Loucy (cell line): ENCODE results near the gene SIRPG.

Experiments used
- H2AFZ ChIP-seq: fragments of 200-600 bp; sonication (generic); 2 replicates; pipeline ENCODE4 v1.6.0; 2016; ENCODE audit warnings: antibody characterized with exemption, mild to moderate bottlenecking, low read length, moderate library complexity
- H3F3A ChIP-seq: fragments of 200-600 bp; 2 replicates; pipeline ENCODE4 v1.6.0; 2016; ENCODE audit warnings: antibody characterized with exemption, low read depth, mild to moderate bottlenecking
- H3K27me3 ChIP-seq: fragments of 200-600 bp; sonication (generic); 2 replicates; pipeline ENCODE4 v1.6.1; 2014; ENCODE audit warnings: low read length, mild to moderate bottlenecking; ENCODE audit not compliant: insufficient read depth, poor library complexity, severe bottlenecking
- H3K36me3 ChIP-seq: fragments of 200-600 bp; sonication (generic); 2 replicates; pipeline ENCODE4 v1.6.1; 2016; ENCODE audit warnings: low read length; ENCODE audit not compliant: insufficient read depth
- H3K4me1 ChIP-seq: fragments of 200-600 bp; sonication (generic); 2 replicates; pipeline ENCODE4 v1.5.1; 2014; ENCODE audit warnings: low read length, mild to moderate bottlenecking; ENCODE audit not compliant: insufficient read depth, poor library complexity, severe bottlenecking
- H3K4me2 ChIP-seq: fragments of 200-600 bp; sonication (generic); 2 replicates; pipeline ENCODE4 v1.6.0; 2014; ENCODE audit warnings: antibody characterized with exemption, low read length, low read depth, mild to moderate bottlenecking; ENCODE audit not compliant: poor library complexity, severe bottlenecking
- H3K4me3 ChIP-seq: fragments of 200-600 bp; sonication (generic); 2 replicates; pipeline ENCODE4 v1.5.1; 2014; ENCODE audit warnings: low read length, mild to moderate bottlenecking, mixed read lengths; ENCODE audit not compliant: poor library complexity, severe bottlenecking
- H3K79me2 ChIP-seq: fragments of 200-600 bp; sonication (generic); 2 replicates; pipeline ENCODE4 v1.6.1; 2014; ENCODE audit warnings: low read length; ENCODE audit not compliant: insufficient read depth
- H3K9ac ChIP-seq: fragments of 200-600 bp; sonication (generic); 2 replicates; pipeline ENCODE4 v1.6.0; 2014; ENCODE audit warnings: mild to moderate bottlenecking, low read depth, low read length, moderate library complexity; ENCODE audit not compliant: poor library complexity, severe bottlenecking
- H3K9me2 ChIP-seq: fragments of 200-600 bp; sonication (generic); replicated peaks from 2 replicates; pipeline ENCODE4 v1.6.1; 2016; ENCODE audit warnings: low read depth, low read length, mixed read lengths
- H3K9me3 ChIP-seq: fragments of 200-600 bp; sonication (generic); 2 replicates; pipeline ENCODE4 v1.6.1; 2014; ENCODE audit warnings: mild to moderate bottlenecking, antibody characterized with exemption, low read length, low read depth; ENCODE audit not compliant: insufficient read depth
- H4K20me1 ChIP-seq: fragments of 200-600 bp; sonication (generic); 2 replicates; pipeline ENCODE4 v1.6.0; 2014; ENCODE audit warnings: antibody characterized with exemption, low read length, mild to moderate bottlenecking; ENCODE audit not compliant: insufficient read depth, poor library complexity, severe bottlenecking
- EZH2phosphoT487 ChIP-seq: fragments of 200-600 bp; IDR thresholded peaks from 2 replicates; pipeline ENCODE4 v1.6.1; 2018; ENCODE audit warnings: antibody characterized with exemption, mild to moderate bottlenecking, moderate library complexity, borderline replicate concordance
- TF ChIP-seq, protein P1 (sequence below): fragments of 200-600 bp; sonication (generic); conservative IDR thresholded peaks from 2 replicates; pipeline ENCODE4 v1.5.1; 2014; ENCODE audit warnings: mild to moderate bottlenecking, antibody characterized with exemption, low read length

SIRPG gene

DNA sequence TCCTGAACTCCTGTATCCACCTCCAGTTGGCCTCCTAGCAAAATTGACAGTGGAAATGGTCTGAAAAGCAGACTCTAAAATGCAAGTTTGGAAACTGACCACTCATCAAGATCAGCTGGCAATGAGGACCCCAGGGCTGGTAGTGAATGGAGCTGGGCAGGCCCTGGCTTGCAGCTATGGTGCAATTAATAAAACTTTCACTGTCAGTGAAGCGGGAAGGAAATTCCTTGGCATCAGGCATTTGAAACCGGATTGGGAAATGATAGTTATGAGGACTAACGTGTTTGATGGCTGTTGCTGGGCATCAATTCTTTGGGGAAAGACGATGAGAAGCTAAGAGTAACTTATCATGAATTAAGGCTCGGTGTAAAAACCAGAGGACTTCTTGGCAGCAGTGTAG is 56.8 kb downstream of the SIRPG start:
- Histone ChIP-seq H3K4me2 (no peak overlapping the region), H3K4me1 (no peaks in the 10 kb centered on the region), H3K9me3 (no peaks in the 10 kb centered on the region), H3K9ac (no peak overlapping the region), H3K4me3 (no peak overlapping the region), H3K36me3 (no peaks in the 10 kb centered on the region), H3K9me2 (no peaks in the 10 kb centered on the region), H3F3A (no peaks in the 10 kb centered on the region), H3K27me3 (no peaks in the 10 kb centered on the region), H3K79me2 (no peaks in the 10 kb centered on the region), H4K20me1 (no peaks in the 10 kb centered on the region), H2AFZ (no peak overlapping the region)
- TF ChIP-seq EZH2phosphoT487, result no peak
- TF ChIP-seq, protein P1, sequence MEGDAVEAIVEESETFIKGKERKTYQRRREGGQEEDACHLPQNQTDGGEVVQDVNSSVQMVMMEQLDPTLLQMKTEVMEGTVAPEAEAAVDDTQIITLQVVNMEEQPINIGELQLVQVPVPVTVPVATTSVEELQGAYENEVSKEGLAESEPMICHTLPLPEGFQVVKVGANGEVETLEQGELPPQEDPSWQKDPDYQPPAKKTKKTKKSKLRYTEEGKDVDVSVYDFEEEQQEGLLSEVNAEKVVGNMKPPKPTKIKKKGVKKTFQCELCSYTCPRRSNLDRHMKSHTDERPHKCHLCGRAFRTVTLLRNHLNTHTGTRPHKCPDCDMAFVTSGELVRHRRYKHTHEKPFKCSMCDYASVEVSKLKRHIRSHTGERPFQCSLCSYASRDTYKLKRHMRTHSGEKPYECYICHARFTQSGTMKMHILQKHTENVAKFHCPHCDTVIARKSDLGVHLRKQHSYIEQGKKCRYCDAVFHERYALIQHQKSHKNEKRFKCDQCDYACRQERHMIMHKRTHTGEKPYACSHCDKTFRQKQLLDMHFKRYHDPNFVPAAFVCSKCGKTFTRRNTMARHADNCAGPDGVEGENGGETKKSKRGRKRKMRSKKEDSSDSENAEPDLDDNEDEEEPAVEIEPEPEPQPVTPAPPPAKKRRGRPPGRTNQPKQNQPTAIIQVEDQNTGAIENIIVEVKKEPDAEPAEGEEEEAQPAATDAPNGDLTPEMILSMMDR, result no peak

DNA sequence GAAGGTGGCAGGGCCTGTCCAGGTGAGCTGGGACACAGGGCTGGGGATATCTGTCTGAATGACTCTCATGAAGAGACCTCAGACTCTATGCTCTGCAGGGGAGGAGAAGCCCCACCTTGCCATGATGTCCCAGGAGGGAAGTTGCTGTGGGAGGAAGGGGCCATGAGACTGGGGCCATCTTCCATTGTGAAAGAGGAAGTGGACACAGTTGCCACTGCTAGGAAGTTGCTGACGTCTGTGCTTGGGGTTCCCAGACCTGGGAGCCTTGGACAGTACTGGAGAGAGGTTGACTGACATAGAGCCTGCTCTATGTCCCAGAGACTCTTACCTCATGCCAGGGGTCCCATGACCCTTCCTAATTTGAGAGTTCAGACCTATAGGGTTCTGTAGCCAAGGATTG is 62.2 kb downstream of the SIRPG start:
- Histone ChIP-seq H3K9me2 (no peaks in the 10 kb centered on the region), H3K9ac (no peak overlapping the region), H3K4me2 (no peak overlapping the region), H3K79me2 (no peaks in the 10 kb centered on the region), H4K20me1 (no peaks in the 10 kb centered on the region), H3F3A (no peaks in the 10 kb centered on the region), H2AFZ (no peak overlapping the region), H3K36me3 (no peaks in the 10 kb centered on the region), H3K27me3 (no peaks in the 10 kb centered on the region), H3K4me1 (no peaks in the 10 kb centered on the region), H3K4me3 (no peak overlapping the region), H3K9me3 (no peaks in the 10 kb centered on the region)
- TF ChIP-seq, protein P1, result no peak

DNA sequence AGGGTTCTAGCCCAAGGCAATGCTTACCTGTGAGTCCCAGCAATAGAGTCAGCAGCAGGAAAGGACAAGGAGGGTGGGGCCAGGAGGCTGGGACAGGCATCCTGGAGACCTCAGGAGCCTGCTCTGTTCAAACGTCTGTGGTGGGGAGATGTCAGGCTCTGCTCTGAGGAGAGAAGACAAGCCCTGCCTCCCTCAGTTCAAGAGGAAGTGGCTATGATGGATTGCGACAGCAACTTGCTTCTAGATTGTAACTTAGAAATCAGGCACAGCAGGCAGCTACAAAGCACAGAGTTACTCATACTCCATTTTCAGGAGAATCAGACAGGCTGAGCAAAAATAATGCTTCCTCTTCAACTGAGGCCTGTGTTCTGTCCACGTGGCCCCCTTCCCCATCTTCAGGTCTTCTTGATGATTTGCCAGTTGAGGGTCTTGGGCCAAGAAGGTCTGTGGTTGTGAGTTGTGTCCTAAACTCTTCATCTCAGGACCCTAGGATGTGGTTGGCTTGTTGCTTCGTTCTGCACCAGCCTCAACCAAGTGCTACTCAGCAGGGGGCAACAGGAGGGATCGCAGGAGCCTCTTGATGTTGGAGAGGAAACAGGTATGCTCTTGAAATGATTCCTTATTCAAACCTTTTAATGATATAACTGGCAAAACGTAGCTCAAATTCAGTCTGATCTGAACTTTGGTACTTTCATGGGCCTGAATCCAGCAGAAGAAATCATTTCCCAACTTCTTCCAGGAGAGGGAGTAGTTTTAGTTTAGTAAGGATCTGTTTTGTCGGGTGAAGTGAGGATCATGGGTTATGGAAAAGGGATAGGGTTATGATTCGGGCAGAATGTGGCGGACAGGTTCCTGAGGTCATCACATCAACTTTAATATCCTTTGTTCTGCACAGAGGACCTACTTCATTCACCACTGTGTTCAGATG is 68.8 kb downstream of the SIRPG start:
- Histone ChIP-seq H3K79me2 (no peaks in the 10 kb centered on the region), H3F3A (no peaks in the 10 kb centered on the region), H3K4me1 (peaks cover 18% of the 10 kb centered on the region), H3K9me2 (no peaks in the 10 kb centered on the region), H3K4me3 (peak overlapping the region; percentile 44), H3K27me3 (no peaks in the 10 kb centered on the region), H2AFZ (peak overlapping the region; percentile 90), H4K20me1 (no peaks in the 10 kb centered on the region), H3K9ac (peak overlapping the region; percentile 33), H3K36me3 (no peaks in the 10 kb centered on the region), H3K4me2 (peak overlapping the region; percentile 46), H3K9me3 (no peaks in the 10 kb centered on the region)
- TF ChIP-seq, protein P1, result peak; percentile 51
- no peak for TF ChIP-seq EZH2phosphoT487
